GM23338 (cell line): Measurements from ENCODE around the gene LAMTOR5. TPM values are rescaled to one million over a fixed set of nuclear protein-coding genes. Genes with fewer than 3 reads are reported as not detected.

Experiments used
- ATAC-seq: fragments of 200-7000 bp; cut with Tn5 transposase; 3 replicates; pipeline ENCODE4 v1.9.1; 2020
- DNase-seq: peaks from one replicate; pipeline ENCODE4 v3.0.0-alpha.2; 2015; ENCODE audit warnings: low spot score
- H2AFZ ChIP-seq: fragments of 200-600 bp; sonication (generic); 2 replicates; pipeline ENCODE4 v1.8.0; 2016; ENCODE audit warnings: antibody characterized with exemption, mild to moderate bottlenecking, moderate library complexity
- H3F3A ChIP-seq: fragments of 200-600 bp; sonication (generic); replicated peaks from 2 replicates; pipeline ENCODE4 v1.8.0; 2017; ENCODE audit warnings: antibody characterized with exemption, mixed run types, low read depth
- H3K27ac ChIP-seq: fragments of 200-600 bp; sonication (generic); 2 replicates; pipeline ENCODE4 v1.6.1; 2016; ENCODE audit warnings: low read depth
- H3K27me3 ChIP-seq: fragments of 200-600 bp; sonication (generic); 2 replicates; pipeline ENCODE4 v1.8.0; 2016; ENCODE audit warnings: mild to moderate bottlenecking, mixed run types, moderate library complexity; ENCODE audit not compliant: insufficient read depth
- H3K36me3 ChIP-seq: fragments of 200-600 bp; sonication (generic); 2 replicates; pipeline ENCODE4 v1.8.0; 2016; ENCODE audit warnings: mild to moderate bottlenecking; ENCODE audit not compliant: insufficient read depth
- H3K4me1 ChIP-seq: fragments of 200-600 bp; sonication (generic); 2 replicates; pipeline ENCODE4 v1.8.0; 2016; ENCODE audit warnings: mild to moderate bottlenecking, moderate library complexity; ENCODE audit not compliant: insufficient read depth
- H3K4me2 ChIP-seq: fragments of 200-600 bp; sonication (generic); 2 replicates; pipeline ENCODE4 v1.7.1; 2017; ENCODE audit warnings: mixed run types
- H3K4me3 ChIP-seq: fragments of 200-600 bp; sonication (generic); 2 replicates; pipeline ENCODE4 v1.6.1; 2016; ENCODE audit warnings: mixed run types
- H3K79me2 ChIP-seq: fragments of 200-600 bp; sonication (generic); replicated peaks from 2 replicates; pipeline ENCODE4 v1.8.0; 2017; ENCODE audit warnings: mild to moderate bottlenecking; ENCODE audit not compliant: insufficient read depth
- H3K9me2 ChIP-seq: fragments of 200-600 bp; sonication (generic); 2 replicates; pipeline ENCODE4 v1.8.0; 2017; ENCODE audit not compliant: insufficient read depth
- H4K20me1 ChIP-seq: fragments of 200-600 bp; sonication (generic); replicated peaks from 2 replicates; pipeline ENCODE4 v1.8.0; 2017; ENCODE audit warnings: mild to moderate bottlenecking; ENCODE audit not compliant: insufficient read depth
- H3K27ac Mint-ChIP-seq: 2 replicates; pipeline ENCODE4 v1.8.0; 2020; ENCODE audit warnings: inconsistent platforms, mild to moderate bottlenecking, moderate library complexity, mixed read lengths
- H3K27me3 Mint-ChIP-seq: 3 replicates; pipeline ENCODE4 v1.8.0; 2022; ENCODE audit warnings: low read depth, mild to moderate bottlenecking, moderate library complexity, mixed read lengths, inconsistent platforms; ENCODE audit not compliant: insufficient read depth, poor library complexity
- H3K36me3 Mint-ChIP-seq: 3 replicates; pipeline ENCODE4 v1.8.0; 2021; ENCODE audit warnings: low read depth, mild to moderate bottlenecking, inconsistent platforms, moderate library complexity, mixed read lengths
- H3K4me1 Mint-ChIP-seq: 3 replicates; pipeline ENCODE4 v1.8.0; 2020; ENCODE audit warnings: mild to moderate bottlenecking, inconsistent platforms, mixed read lengths
- H3K4me3 Mint-ChIP-seq: 3 replicates; pipeline ENCODE4 v1.8.0; 2021; ENCODE audit warnings: moderate library complexity, mild to moderate bottlenecking, inconsistent platforms, mixed read lengths
- H3K9me3 Mint-ChIP-seq: 3 replicates; pipeline ENCODE4 v1.8.0; 2020; ENCODE audit warnings: moderate library complexity, mild to moderate bottlenecking, inconsistent platforms, mixed read lengths
- CREB1 ChIP-seq: fragments of 250-450 bp; sonication (Bioruptor Pico); IDR thresholded peaks from 2 replicates; pipeline ENCODE4 v1.5.0; 2020; ENCODE audit warnings: low read depth, mild to moderate bottlenecking, moderate library complexity
- CTCF ChIP-seq, 2 experiments: fragments of 200-600 bp in 1 of 2; sonication (generic) in 1 of 2; conservative IDR thresholded peaks; 2 replicates each; pipeline versions ENCODE4 v1.5.1 to v1.6.1; 2016 to 2017; ENCODE audit warnings: antibody characterized with exemption in 2 of 2, low read depth in 2 of 2, mild to moderate bottlenecking in 2 of 2, moderate library complexity in 1 of 2
- ETS1 ChIP-seq: IDR thresholded peaks from 2 replicates; pipeline ENCODE4 v1.6.1; 2016; ENCODE audit warnings: antibody characterized with exemption
- EZH2 ChIP-seq: fragments of 200-600 bp; sonication (generic); IDR thresholded peaks from one replicate; pipeline ENCODE4 v1.8.0; 2017; ENCODE audit warnings: antibody characterized with exemption, mild to moderate bottlenecking, low read depth; ENCODE audit not compliant: unreplicated experiment
- EZH2phosphoT487 ChIP-seq: fragments of 200-600 bp; sonication (generic); IDR thresholded peaks from one replicate; pipeline ENCODE4 v1.8.1; 2018; ENCODE audit warnings: antibody characterized with exemption; ENCODE audit not compliant: unreplicated experiment
- JUNB ChIP-seq: IDR thresholded peaks from one replicate; pipeline ENCODE4 v1.6.1; 2016; ENCODE audit warnings: antibody characterized with exemption; ENCODE audit not compliant: unreplicated experiment
- NANOG ChIP-seq: IDR thresholded peaks from 2 replicates; pipeline ENCODE4 v1.6.1; 2016; ENCODE audit warnings: antibody characterized with exemption, borderline replicate concordance
- POLR2AphosphoS5 ChIP-seq: IDR thresholded peaks from 2 replicates; pipeline ENCODE4 v1.6.1; 2016; ENCODE audit warnings: antibody characterized with exemption, low read depth
- REST ChIP-seq: IDR thresholded peaks from one replicate; pipeline ENCODE4 v1.6.1; 2018; ENCODE audit warnings: antibody characterized with exemption; ENCODE audit not compliant: unreplicated experiment
- STAT1 ChIP-seq: IDR thresholded peaks from one replicate; pipeline ENCODE4 v1.6.1; 2016; ENCODE audit warnings: antibody characterized with exemption; ENCODE audit not compliant: unreplicated experiment
- ZNF114 ChIP-seq: fragments of 250-450 bp; sonication (Bioruptor Pico); IDR thresholded peaks from 2 replicates; pipeline ENCODE4 v1.5.0; 2020; ENCODE audit warnings: mild to moderate bottlenecking, moderate library complexity
- ZNF331 ChIP-seq: fragments of 250-450 bp; sonication (Bioruptor Pico); IDR thresholded peaks from 2 replicates; pipeline ENCODE4 v1.5.0; 2020; ENCODE audit warnings: low read depth, mild to moderate bottlenecking, moderate library complexity
- ZNF462 ChIP-seq: fragments of 250-450 bp; sonication (Bioruptor Pico); IDR thresholded peaks from 2 replicates; pipeline ENCODE4 v1.5.0; 2020; ENCODE audit warnings: mild to moderate bottlenecking, moderate library complexity
- polyA plus RNA-seq: library from polyadenylated mRNA; unstranded; fragments of >200 nt; fragmentation: Nextera tagmentation; extraction: Ambion mirVana; gene quantifications from 2 replicates; pipeline ENCODE4 v1.2.1, GENCODE V29; 2016
- total RNA-seq: library from RNA; depleted of rRNA; stranded (reverse); fragments of >200 nt; shearing (Covaris generic); gene quantifications from 2 replicates; pipeline ENCODE4 v1.2.3, GENCODE V29; 2014

Gene LAMTOR5
- total and polyA plus RNA-seq, 2 experiments from 2014 or later, result 41.0 to 246 TPM

GRCh38 chr1:110370827-110371226 lies 36.7 kb downstream of the LAMTOR5 start:
- Histone ChIP-seq H3F3A (no peaks in the 10 kb centered on the region; the same call in 1 of the 2 replicates), H3K9me2 (no peaks in the 10 kb centered on the region), H3K36me3 (peaks cover 18% of the 10 kb centered on the region; the same call in 1 of the 2 replicates), H3K4me2 (no peak overlapping the region), H3K4me3 (no peak overlapping the region), H2AFZ (no peak overlapping the region), H3K4me1 (no peaks in the 10 kb centered on the region), H3K27me3 (no peaks in the 10 kb centered on the region), H3K79me2 (peaks cover 36% of the 10 kb centered on the region), H3K27ac (no peak overlapping the region), H4K20me1 (peaks cover 23% of the 10 kb centered on the region)
- ATAC-seq (no peak), DNase-seq (no peak)
- H3K27me3 Mint-ChIP-seq, result peaks cover 1% of the 10 kb centered on the region
- H3K9me3 Mint-ChIP-seq, result no peaks in the 10 kb centered on the region
- H3K27ac Mint-ChIP-seq, result no peak overlapping the region
- H3K36me3 Mint-ChIP-seq, result peaks cover 27% of the 10 kb centered on the region; the same call in 2 of the 3 replicates
- H3K4me1 Mint-ChIP-seq, result no peaks in the 10 kb centered on the region
- H3K4me3 Mint-ChIP-seq, result no peak overlapping the region
- TF ChIP-seq NANOG (no peak), CTCF (conservative IDR thresholded peaks at IDR 0.05; ENCODE audit: low read depth in 2 of 2) (no peak), REST (no peak), STAT1 (no peak), ZNF462 (CRISPR knock-in tag) (no peak), CREB1 (CRISPR knock-in tag) (no peak), EZH2phosphoT487 (no peak), ZNF114 (CRISPR knock-in tag) (no peak), POLR2AphosphoS5 (no peak), ETS1 (no peak), ZNF331 (CRISPR knock-in tag) (no peak), EZH2 (no peak), JUNB (no peak)
